Activated CD4-positive, alpha-beta T cell treated with anti-CD3 and anti-CD28 coated beads for 36 hours (primary cell): ENCODE results near the gene MTRFR. TPM values are rescaled to one million over a fixed set of nuclear protein-coding genes. Genes with fewer than 3 reads are reported as not detected.

ENCODE experiments used
- ATAC-seq: fragments of 200-7000 bp; cut with Tn5 transposase; one replicate; pipeline ENCODE4 v1.10.0; 2021; ENCODE audit warnings: mild to moderate bottlenecking, moderate library complexity
- CTCF ChIA-PET: fragments of 350-600 bp; sonication (Branson Sonifier 250); formaldehyde crosslinking; loops from one replicate; lab custom pipeline; 2021; ENCODE audit warnings: antibody characterized with exemption; lab: Charles Lee
- POLR2A ChIA-PET: fragments of 350-600 bp; sonication (Branson Sonifier 250); formaldehyde crosslinking; loops from one replicate; lab custom pipeline; 2021; ENCODE audit warnings: antibody characterized with exemption, inconsistent platforms; lab: Charles Lee
- DNase-seq: peaks from one replicate; pipeline ENCODE4 v3.0.0-alpha.2; 2020
- H3K27ac Mint-ChIP-seq: one replicate; pipeline ENCODE4 v1.8.0; 2021; ENCODE audit warnings: mixed read lengths
- H3K27me3 Mint-ChIP-seq: one replicate; pipeline ENCODE4 v1.8.0; 2021; ENCODE audit warnings: mixed read lengths
- H3K36me3 Mint-ChIP-seq: one replicate; pipeline ENCODE4 v1.8.0; 2021; ENCODE audit warnings: low read depth, mixed read lengths
- H3K4me1 Mint-ChIP-seq: one replicate; pipeline ENCODE4 v1.8.0; 2021; ENCODE audit warnings: mixed read lengths
- H3K4me3 Mint-ChIP-seq: one replicate; pipeline ENCODE4 v1.8.0; 2021; ENCODE audit warnings: mild to moderate bottlenecking, moderate library complexity, mixed read lengths
- H3K9me3 Mint-ChIP-seq: one replicate; pipeline ENCODE4 v1.8.0; 2021; ENCODE audit warnings: low read depth, mixed read lengths
- intact Hi-C, 2 experiments: fragments of 100-400 bp; cut with DNase I in 1 of 2; cut with micrococcal nuclease in 1 of 2; formaldehyde crosslinking; loops; one replicate each; pipeline versions ENCODE4 v1.14.2 to v1.15.1; 2022 to 2024; cut with DNase I, micrococcal nuclease
- total RNA-seq, 2 experiments: library from RNA; stranded (reverse); gene quantifications; one replicate each; pipeline ENCODE4 v1.2.3, GENCODE V29; 2021

MTRFR gene
- total RNA-seq, 2 experiments from 2014 or later: 31.1 to 34.7 TPM

GRCh38 chr12:123231931-123232330, 1.3 kb upstream of the MTRFR start:
- CTCF ChIA-PET: interaction anchor here (0.8 to 3.4 kb wide), 13 partner anchors 9 to 521 kb away, joined by 3 to 24 read pairs (median 4); partner anchors contain the start of gene SBNO1

DNA sequence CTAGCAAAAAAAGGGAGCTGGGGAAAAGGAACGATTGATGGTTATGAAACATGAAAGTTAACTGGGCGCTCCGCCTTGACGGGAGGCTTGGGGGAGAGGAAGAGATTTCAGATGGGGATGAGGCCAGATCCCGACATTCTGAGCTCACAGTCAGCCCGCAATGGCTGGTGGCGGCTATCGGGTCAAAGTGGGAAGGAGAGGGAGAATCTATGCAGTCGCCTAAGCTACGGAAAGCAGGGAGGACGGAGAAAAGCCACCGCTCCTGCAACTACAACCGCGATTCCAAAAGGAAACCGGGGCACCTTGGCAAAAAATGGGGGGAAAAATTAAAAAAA, 797 bp upstream of the MTRFR start:
- no peaks in the 10 kb centered on the region for H3K9me3 Mint-ChIP-seq
- ATAC-seq (no peak), DNase-seq (no peak)
- H3K4me3 Mint-ChIP-seq: peak overlapping the region; percentile 90
- H3K4me1 Mint-ChIP-seq: peaks cover 61% of the 10 kb centered on the region
- peaks cover 46% of the 10 kb centered on the region for H3K36me3 Mint-ChIP-seq
- H3K27me3 Mint-ChIP-seq: no peaks in the 10 kb centered on the region
- intact Hi-C loops: loop anchor here (2.0 to 10.0 kb wide), 9 partner anchors 80 to 740 kb away; partner anchors contain the start of genes PITPNM2 (in 2 of the 2), CCDC92 (in 1 of the 2), DDX55 (in 1 of the 2) and VPS37B (in 1 of the 2)
- ChIA-PET POLR2A (interaction anchor here (0.5 to 2.7 kb wide), 23 partner anchors 8 to 706 kb away, joined by 3 to 40 read pairs (median 5); partner anchors contain the start of genes ATP6V0A2, KMT5A, KNTC1 and OGFOD2), CTCF (interaction anchor here (0.7 to 3.4 kb wide), 16 partner anchors 10 to 521 kb away, joined by 3 to 24 read pairs (median 4); partner anchors contain the start of gene SBNO1)
- H3K27ac Mint-ChIP-seq: peak overlapping the region; percentile 99

More at GRCh38 chr12:123231931-123232330, 1.3 kb upstream of the MTRFR start:
- Mint-ChIP-seq H3K4me1 (peaks cover 58% of the 10 kb centered on the region), H3K27me3 (no peaks in the 10 kb centered on the region), H3K27ac (peak overlapping the region; percentile 99), H3K4me3 (peak overlapping the region; percentile 90), H3K9me3 (no peaks in the 10 kb centered on the region), H3K36me3 (peaks cover 45% of the 10 kb centered on the region)
- no peak for DNase-seq
- no peak for ATAC-seq
- POLR2A ChIA-PET: interaction anchor here (0.9 to 2.7 kb wide), 9 partner anchors 9 to 483 kb away, joined by 3 to 40 read pairs (median 7); no protein-coding TSS in a partner anchor
- intact Hi-C loops: loop anchor here (2.0 to 10.0 kb wide), 9 partner anchors 80 to 740 kb away; partner anchors contain the start of genes PITPNM2 (in 2 of the 2), CCDC92 (in 1 of the 2), DDX55 (in 1 of the 2) and VPS37B (in 1 of the 2)

DNA sequence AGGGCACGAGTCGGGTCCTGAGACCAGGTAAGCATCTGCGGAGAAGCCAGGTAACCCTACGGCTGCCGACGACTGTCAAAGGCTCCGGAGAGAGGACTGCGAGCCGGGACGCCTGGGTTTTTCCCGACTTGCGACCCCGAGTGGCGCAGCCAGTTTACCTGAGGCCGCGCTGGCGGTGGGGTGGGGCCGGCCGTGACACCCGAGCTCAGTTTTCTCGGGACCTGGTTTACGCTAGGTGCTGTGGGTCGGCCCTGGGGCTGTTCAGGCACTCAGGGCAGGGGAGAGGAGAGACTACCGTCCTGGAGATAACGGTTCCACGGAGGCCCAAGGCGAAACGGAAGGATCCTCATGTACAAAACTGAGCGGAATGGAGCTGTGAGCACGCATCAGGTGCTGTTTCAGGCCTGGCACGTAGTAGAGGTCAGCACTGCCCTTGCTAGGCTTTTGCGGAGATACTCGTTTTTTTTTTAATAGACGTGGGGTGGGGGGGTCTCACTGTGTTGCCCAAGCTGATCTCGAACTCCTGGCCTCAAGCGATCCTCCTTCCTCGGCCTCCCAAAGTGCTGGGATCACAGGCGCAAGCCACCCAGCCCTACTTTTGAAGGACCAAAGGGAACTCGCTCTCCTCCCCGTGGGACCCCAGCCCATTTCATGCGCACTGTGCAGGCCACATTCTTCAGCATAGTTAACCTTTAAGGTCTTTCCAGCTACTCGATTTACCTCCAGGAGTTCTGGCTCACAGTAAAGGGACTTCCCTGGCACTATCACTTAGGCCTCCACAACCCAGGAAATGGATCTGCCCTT, 471 bp downstream of the MTRFR start:
- peak; percentile 3 for ATAC-seq
- peak overlapping the region; percentile 99 for H3K27ac Mint-ChIP-seq
- no peaks in the 10 kb centered on the region for H3K27me3 Mint-ChIP-seq
- H3K4me3 Mint-ChIP-seq: peak overlapping the region; percentile 90
- peak; percentile 29 for DNase-seq
- peaks cover 38% of the 10 kb centered on the region for H3K36me3 Mint-ChIP-seq
- intact Hi-C loops: loop anchor here (1.0 to 10.0 kb wide), 22 partner anchors 10 to 739 kb away; partner anchors contain the start of genes PITPNM2 (in 2 of the 2), ABCB9 (in 1 of the 2), ARL6IP4 (in 1 of the 2) and ATP6V0A2 (in 1 of the 2)
- peaks cover 62% of the 10 kb centered on the region for H3K4me1 Mint-ChIP-seq
- POLR2A ChIA-PET: interaction anchor here (0.6 to 2.7 kb wide), 20 partner anchors 9 to 713 kb away, joined by 3 to 40 read pairs (median 6); partner anchors contain the start of genes ABCB9, ATP6V0A2, KNTC1 and OGFOD2
- H3K9me3 Mint-ChIP-seq: no peaks in the 10 kb centered on the region
- CTCF ChIA-PET: interaction anchor here (0.6 to 3.4 kb wide), 16 partner anchors 9 to 440 kb away, joined by 3 to 24 read pairs (median 4); partner anchors contain the start of genes OGFOD2 and SBNO1

DNA sequence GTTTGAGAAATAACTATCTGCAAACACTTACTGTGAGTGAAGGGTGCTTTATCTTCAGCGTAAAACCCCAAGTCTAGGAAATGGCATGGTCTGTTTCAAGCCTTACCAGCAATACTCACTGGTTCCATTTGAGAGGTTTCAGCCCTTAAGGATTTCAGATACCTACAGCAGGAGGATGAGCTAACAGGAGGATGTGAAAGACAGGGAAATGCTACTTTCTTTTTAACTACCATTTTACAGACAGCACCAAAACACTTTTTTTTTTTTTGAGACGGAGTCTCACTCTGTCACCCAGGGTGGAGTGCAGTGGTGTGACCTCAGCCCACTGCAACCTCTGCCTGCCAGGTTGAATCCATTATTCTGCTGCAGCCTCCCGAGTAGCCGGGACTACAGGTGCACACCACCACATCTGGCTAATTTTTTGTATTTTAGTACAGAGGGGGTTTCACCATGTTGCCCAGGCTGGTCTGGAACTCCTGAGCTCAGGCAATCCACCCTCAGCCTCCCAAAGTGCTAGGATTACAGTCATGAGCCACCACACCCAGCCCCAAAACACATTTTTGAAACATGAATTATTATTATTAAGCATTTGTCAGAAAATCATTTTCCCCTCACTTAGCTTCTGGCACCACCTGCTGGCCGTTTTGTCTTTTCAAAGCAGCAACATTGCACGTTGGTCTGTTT, 4.6 kb downstream of the MTRFR start:
- CTCF ChIA-PET: interaction anchor here (0.6 to 2.9 kb wide), 45 partner anchors 9 to 481 kb away, joined by 3 to 42 read pairs (median 4); partner anchors contain the start of genes KMT5A and OGFOD2
- no peaks in the 10 kb centered on the region for H3K27me3 Mint-ChIP-seq
- DNase-seq (peak; percentile 84), ATAC-seq (peak; percentile 20)
- no peaks in the 10 kb centered on the region for H3K9me3 Mint-ChIP-seq
- intact Hi-C loops: loop anchor here (1.0 to 10.0 kb wide), 6 partner anchors 86 to 377 kb away; partner anchors contain the start of genes ARL6IP4 (in 1 of the 2) and PITPNM2 (in 1 of the 2)
- peaks cover 45% of the 10 kb centered on the region for H3K36me3 Mint-ChIP-seq
- POLR2A ChIA-PET: interaction anchor here (0.6 to 1.5 kb wide), 7 partner anchors 10 to 704 kb away, joined by 3 to 9 read pairs (median 4); no protein-coding TSS in a partner anchor
- peak overlapping the region; percentile 28 for H3K4me3 Mint-ChIP-seq
- peaks cover 60% of the 10 kb centered on the region for H3K4me1 Mint-ChIP-seq
- peak overlapping the region; percentile 79 for H3K27ac Mint-ChIP-seq

- intact Hi-C loops: loop anchor here (1.0 to 10.0 kb wide), 5 partner anchors 87 to 378 kb away; partner anchors contain the start of genes ARL6IP4 (in 1 of the 2) and PITPNM2 (in 1 of the 2)
These were observed 5.1 kb downstream of the MTRFR start for GRCh38 chr12:123238330-123238682.

DNA sequence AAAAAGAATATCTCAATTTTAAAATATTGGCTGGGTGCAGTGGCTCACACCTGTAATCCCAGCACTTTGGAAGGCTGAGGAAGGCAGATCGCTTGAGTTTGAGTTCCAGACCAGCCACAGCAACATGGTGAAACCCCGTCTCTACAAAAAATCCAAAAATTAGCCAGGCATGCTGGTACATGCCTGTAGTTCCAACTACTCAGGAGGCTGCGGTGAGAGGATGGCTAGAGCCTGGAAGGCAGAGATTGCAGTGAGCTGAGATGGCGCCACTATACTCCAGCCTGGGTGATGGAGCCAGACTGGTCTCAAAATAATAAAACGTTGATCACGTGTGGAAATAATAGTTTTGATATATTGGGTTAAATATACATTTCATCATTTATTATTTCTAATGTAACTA, 5.7 kb downstream of the MTRFR start:
- Mint-ChIP-seq H3K9me3 (no peaks in the 10 kb centered on the region), H3K4me3 (no peak overlapping the region), H3K4me1 (peaks cover 64% of the 10 kb centered on the region), H3K27ac (peak overlapping the region; percentile 79), H3K27me3 (no peaks in the 10 kb centered on the region), H3K36me3 (peaks cover 38% of the 10 kb centered on the region)
- ATAC-seq (no peak), DNase-seq (no peak)
- ChIA-PET CTCF (interaction anchor here (0.8 to 2.9 kb wide), 22 partner anchors 9 to 378 kb away, joined by 3 to 42 read pairs (median 5); partner anchors contain the start of gene KMT5A), POLR2A (no interaction called here)
- intact Hi-C loops: loop anchor here (1.0 to 10.0 kb wide), 5 partner anchors 88 to 379 kb away; partner anchors contain the start of genes ARL6IP4 (in 1 of the 2) and PITPNM2 (in 1 of the 2)

More at GRCh38 chr12:123238330-123238682, 5.1 kb downstream of the MTRFR start:
- CTCF ChIA-PET: interaction anchor here (0.6 to 2.9 kb wide), 39 partner anchors 10 to 402 kb away, joined by 3 to 42 read pairs (median 4); partner anchors contain the start of genes KMT5A and OGFOD2
- Mint-ChIP-seq H3K36me3 (peaks cover 43% of the 10 kb centered on the region), H3K9me3 (no peaks in the 10 kb centered on the region), H3K27ac (peak overlapping the region; percentile 79), H3K4me3 (no peak overlapping the region), H3K4me1 (peaks cover 61% of the 10 kb centered on the region), H3K27me3 (no peaks in the 10 kb centered on the region)
- no peak for DNase-seq
- POLR2A ChIA-PET: interaction anchor here (0.6 to 1.5 kb wide), 4 partner anchors 10 to 355 kb away, joined by 4 to 9 read pairs (median 5); no protein-coding TSS in a partner anchor
- no peak for ATAC-seq

DNA sequence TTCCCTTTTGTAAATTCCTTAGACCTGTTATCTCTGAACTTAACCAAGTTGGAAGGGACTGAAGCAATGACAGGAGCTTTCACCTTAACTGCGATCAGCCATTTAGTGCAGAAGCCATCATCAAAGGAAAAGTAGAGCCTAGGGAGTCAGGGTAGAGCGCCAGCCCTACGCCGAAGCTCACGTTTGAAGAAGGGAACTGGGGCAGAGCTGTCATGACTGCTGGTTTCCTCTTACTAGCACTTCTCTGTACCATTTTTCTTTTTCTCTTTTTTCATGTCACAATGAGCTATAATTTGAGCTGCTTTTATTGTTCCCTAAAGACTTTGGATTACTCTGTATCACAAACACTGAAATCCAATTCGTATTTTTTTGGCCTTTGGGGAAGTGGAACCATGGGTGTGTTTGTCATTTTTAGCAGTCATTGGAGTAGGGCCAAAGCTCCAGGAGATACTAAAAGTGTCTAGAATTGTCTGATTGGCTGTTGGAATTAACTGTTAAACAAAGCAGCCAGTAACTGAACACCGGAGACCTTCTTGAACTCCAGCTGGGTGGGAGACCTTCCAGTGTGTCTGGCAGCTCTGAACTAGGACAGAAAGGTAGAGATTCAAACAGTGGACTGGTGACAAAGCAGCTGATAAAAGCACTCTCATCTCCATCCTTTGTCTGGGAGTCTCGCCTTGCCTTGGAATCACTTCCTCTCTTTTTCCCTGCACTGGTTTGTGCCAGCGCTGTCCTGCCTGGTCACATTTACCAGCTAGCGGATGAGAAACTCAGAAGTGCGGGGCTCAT, 9.1 kb downstream of the MTRFR start:
- POLR2A ChIA-PET: interaction anchor here (0.6 to 3.1 kb wide), 2 partner anchors 9 to 318 kb away, joined by 5 to 20 read pairs; partner anchors contain the start of genes MPHOSPH9 and MTRFR
- Mint-ChIP-seq H3K4me3 (no peak overlapping the region), H3K27ac (peak overlapping the region; percentile 77), H3K4me1 (peaks cover 58% of the 10 kb centered on the region), H3K36me3 (peaks cover 36% of the 10 kb centered on the region), H3K9me3 (no peaks in the 10 kb centered on the region), H3K27me3 (no peaks in the 10 kb centered on the region)
- CTCF ChIA-PET: interaction anchor here (0.5 to 1.8 kb wide), 8 partner anchors 9 to 351 kb away, joined by 3 to 18 read pairs (median 4); partner anchors contain the start of genes MPHOSPH9 and MTRFR
- intact Hi-C loops: no loop called here
- DNase-seq: no peak
- peak; percentile 31 for ATAC-seq

DNA sequence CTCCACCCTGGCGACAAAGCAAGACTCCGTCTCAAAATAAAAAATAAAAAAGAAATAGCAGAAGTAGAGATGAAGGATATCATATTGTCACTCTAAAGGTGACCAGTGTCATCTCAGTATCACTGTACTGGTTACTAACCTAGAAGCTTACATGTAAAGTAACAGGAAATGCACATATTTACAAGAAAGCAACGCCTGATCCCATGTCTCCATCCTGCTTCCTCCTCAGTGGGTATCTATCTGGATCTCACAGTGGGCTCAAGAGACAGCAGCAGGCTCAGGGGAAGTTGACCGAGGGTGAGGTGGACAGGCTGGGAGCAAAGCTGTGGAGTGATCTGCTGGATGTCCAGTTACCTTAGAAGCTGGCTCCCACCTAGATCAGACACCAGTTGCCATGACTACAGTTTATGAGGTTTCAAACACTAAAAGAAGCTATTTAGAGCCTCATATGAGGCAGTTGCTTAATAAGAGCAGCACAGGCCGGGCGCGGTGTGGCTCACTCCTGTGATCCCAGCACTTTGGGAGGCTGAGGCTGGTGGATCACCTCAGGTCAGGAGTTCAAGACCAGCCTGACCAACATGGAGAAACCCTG, 10.5 kb downstream of the MTRFR start:
- peak; percentile 23 for ATAC-seq
- Mint-ChIP-seq H3K27me3 (no peaks in the 10 kb centered on the region), H3K27ac (peak overlapping the region; percentile 63), H3K9me3 (no peaks in the 10 kb centered on the region), H3K4me3 (no peak overlapping the region), H3K4me1 (peaks cover 55% of the 10 kb centered on the region), H3K36me3 (peaks cover 47% of the 10 kb centered on the region)
- intact Hi-C loops: no loop called here
- DNase-seq: no peak
- ChIA-PET CTCF (interaction anchor here (0.7 kb wide), 1 partner anchor 11 kb away, joined by 4 read pairs; the partner anchor contains the start of genes MPHOSPH9 and MTRFR), POLR2A (interaction anchor here (3.1 kb wide), 1 partner anchor 10 kb away, joined by 20 read pairs; the partner anchor contains the start of genes MPHOSPH9 and MTRFR)

GRCh38 chr12:123245678-123246077, 12.4 kb downstream of the MTRFR start:
- intact Hi-C loops: no loop called here
- no peaks in the 10 kb centered on the region for H3K9me3 Mint-ChIP-seq
- ATAC-seq: no peak
- H3K36me3 Mint-ChIP-seq: peaks cover 46% of the 10 kb centered on the region
- no peak overlapping the region for H3K27ac Mint-ChIP-seq
- DNase-seq: no peak
- CTCF ChIA-PET: interaction anchor here (0.6 to 1.1 kb wide), 4 partner anchors 13 to 281 kb away, joined by 3 to 4 read pairs (median 3); partner anchors contain the start of genes MPHOSPH9 and MTRFR
- H3K4me3 Mint-ChIP-seq: no peak overlapping the region
- peaks cover 59% of the 10 kb centered on the region for H3K4me1 Mint-ChIP-seq
- POLR2A ChIA-PET: no interaction called here
- no peaks in the 10 kb centered on the region for H3K27me3 Mint-ChIP-seq
